ENCODE data around the gene DNAJA2.

The DNAJA2 gene

DNA sequence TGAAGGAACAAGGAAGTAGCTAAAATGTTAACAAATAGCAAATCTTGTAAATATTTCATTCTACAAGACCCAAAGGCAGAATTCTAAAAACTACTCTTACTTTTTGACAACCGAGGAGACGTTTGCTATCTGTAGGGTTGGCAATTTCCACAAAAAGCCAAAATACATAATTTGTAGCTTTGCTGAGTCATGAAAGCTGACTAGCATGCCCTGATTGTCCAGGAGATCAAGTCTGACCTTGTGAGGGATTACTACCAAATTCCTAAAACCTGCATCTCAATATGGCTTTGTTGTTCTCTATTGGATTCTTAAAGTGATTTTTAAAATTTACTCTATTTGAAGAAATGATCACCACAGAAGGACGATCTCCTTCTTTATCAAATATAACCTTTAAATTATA, 10.8 kb downstream of the DNAJA2 start:
- TF ChIP-seq, protein P1, sequence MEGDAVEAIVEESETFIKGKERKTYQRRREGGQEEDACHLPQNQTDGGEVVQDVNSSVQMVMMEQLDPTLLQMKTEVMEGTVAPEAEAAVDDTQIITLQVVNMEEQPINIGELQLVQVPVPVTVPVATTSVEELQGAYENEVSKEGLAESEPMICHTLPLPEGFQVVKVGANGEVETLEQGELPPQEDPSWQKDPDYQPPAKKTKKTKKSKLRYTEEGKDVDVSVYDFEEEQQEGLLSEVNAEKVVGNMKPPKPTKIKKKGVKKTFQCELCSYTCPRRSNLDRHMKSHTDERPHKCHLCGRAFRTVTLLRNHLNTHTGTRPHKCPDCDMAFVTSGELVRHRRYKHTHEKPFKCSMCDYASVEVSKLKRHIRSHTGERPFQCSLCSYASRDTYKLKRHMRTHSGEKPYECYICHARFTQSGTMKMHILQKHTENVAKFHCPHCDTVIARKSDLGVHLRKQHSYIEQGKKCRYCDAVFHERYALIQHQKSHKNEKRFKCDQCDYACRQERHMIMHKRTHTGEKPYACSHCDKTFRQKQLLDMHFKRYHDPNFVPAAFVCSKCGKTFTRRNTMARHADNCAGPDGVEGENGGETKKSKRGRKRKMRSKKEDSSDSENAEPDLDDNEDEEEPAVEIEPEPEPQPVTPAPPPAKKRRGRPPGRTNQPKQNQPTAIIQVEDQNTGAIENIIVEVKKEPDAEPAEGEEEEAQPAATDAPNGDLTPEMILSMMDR (IDR thresholded peaks at IDR 0.05; ENCODE audit: low read depth, low read length, poor library complexity, severe bottlenecking), result no peak
- TF ChIP-seq EZH2phosphoT487 (IDR thresholded peaks at IDR 0.05; ENCODE audit: borderline replicate concordance, low read length), result no peak
- no peaks in the 10 kb centered on the region for H3F3A ChIP-seq (ENCODE audit: control insufficient read depth, insufficient read depth)
- 0 out of 2 replicates have a peak, but pooled peaks cover 4% of the 10 kb centered on the region for H4K20me1 ChIP-seq (ENCODE audit: control insufficient read depth, insufficient read depth, low read depth, low read length)
- no peak overlapping the region for H3K4me3 ChIP-seq (ENCODE audit: low read length)
- no peak overlapping the region for H3K27ac ChIP-seq (ENCODE audit: low read depth, low read length)
- H3K79me2 ChIP-seq (ENCODE audit: control insufficient read depth, low read length), result peaks cover 76% of the 10 kb centered on the region
- no peak overlapping the region for H3K4me2 ChIP-seq (ENCODE audit: low read length)
- H3K9me3 ChIP-seq (ENCODE audit: control insufficient read depth, insufficient read depth, low read length), result no peaks in the 10 kb centered on the region
- H3K4me1 ChIP-seq (ENCODE audit: control insufficient read depth, low read length), result no peaks in the 10 kb centered on the region
- peaks cover 94% of the 10 kb centered on the region for H3K36me3 ChIP-seq (ENCODE audit: control insufficient read depth, low read length)
- no peaks in the 10 kb centered on the region for H3K27me3 ChIP-seq (ENCODE audit: control insufficient read depth, low read length)
- H3K9me2 ChIP-seq (replicated peaks; ENCODE audit: control insufficient read depth, low read length), result no peaks in the 10 kb centered on the region

DNA sequence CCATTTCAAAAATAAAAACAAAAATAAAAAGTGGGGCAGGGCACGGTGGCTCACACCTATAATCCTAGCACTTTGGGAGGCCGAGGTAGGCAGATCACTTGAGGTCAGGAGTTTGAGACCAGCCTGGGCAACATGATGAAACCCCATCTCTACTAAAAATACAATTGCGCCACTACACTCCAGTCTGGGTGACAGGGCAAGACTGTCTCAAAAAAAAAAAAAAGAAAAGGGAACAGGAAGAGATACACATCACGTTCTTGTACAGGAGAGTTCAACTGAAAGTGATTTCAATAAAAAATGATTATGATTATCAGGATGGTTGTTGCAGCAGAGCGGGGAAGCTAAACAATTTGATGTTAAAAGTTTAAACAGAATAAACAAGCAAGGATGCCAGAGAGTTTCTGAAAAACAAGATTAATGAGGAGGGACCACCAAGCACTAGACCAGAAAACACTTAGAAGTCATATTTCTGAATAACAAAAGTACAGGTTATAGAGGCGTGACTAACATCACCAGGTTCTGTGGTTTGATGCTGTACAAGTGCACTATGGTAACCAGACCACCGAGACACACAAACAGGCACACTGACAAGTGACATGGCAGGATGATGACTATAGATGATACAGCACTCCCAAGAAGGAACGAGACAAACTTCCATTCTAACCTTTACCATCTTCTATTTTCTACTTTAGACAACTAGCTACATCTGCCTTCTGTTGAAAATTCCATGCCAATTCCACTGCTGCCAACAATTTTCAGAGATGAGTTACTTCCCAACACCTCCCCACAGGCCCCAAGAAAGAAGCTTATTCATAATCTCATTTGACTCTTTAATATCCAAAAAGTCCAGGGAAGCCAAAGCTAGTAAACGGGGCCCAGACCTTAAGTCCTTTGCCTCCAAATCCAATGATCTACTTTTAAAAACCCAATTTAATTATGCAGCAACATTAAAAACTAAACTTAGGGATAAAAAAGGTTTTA, 11.8 kb downstream of the DNAJA2 start:
- Histone ChIP-seq H3F3A (ENCODE audit: control insufficient read depth, insufficient read depth) (0 out of 2 replicates have a peak, but pooled peaks cover 5% of the 10 kb centered on the region), H3K27me3 (ENCODE audit: control insufficient read depth, low read length) (no peaks in the 10 kb centered on the region), H3K27ac (ENCODE audit: low read depth, low read length) (no peak overlapping the region), H3K79me2 (ENCODE audit: control insufficient read depth, low read length) (peaks cover 67% of the 10 kb centered on the region), H3K4me1 (ENCODE audit: control insufficient read depth, low read length) (no peaks in the 10 kb centered on the region), H3K9me2 (replicated peaks; ENCODE audit: control insufficient read depth, low read length) (no peaks in the 10 kb centered on the region), H4K20me1 (ENCODE audit: control insufficient read depth, insufficient read depth, low read depth, low read length) (0 out of 2 replicates have a peak, but pooled peaks cover 4% of the 10 kb centered on the region), H3K4me2 (ENCODE audit: low read length) (no peak overlapping the region), H3K9me3 (ENCODE audit: control insufficient read depth, insufficient read depth, low read length) (no peaks in the 10 kb centered on the region), H3K4me3 (ENCODE audit: low read length) (no peak overlapping the region), H3K36me3 (ENCODE audit: control insufficient read depth, low read length) (peaks cover 94% of the 10 kb centered on the region)
- TF ChIP-seq, protein P1 (IDR thresholded peaks at IDR 0.05; ENCODE audit: low read depth, low read length, poor library complexity, severe bottlenecking), result no peak
- no peak for TF ChIP-seq EZH2phosphoT487 (IDR thresholded peaks at IDR 0.05; ENCODE audit: borderline replicate concordance, low read length)

DNA sequence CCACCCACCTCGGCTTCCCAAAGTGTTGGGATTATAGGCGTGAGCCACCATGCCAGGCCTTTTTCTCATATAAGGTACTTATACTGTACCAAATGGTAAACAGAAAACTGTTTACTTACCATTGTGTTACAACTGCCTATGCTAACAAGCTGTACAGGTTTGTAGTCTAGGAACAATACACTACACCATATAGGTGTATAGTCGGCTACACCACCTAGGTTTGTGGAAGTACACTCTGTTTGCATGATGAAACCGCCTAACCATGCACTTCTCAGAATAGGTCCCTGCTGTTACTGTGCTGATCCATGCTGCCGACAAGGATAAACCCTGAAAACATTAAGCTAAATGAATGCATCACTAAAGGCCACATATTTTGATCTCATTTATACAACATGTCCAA, 18.9 kb downstream of the DNAJA2 start:
- H3K4me3 ChIP-seq (ENCODE audit: low read length), result no peak overlapping the region
- no peaks in the 10 kb centered on the region for H3K4me1 ChIP-seq (ENCODE audit: control insufficient read depth, low read length)
- H3K4me2 ChIP-seq (ENCODE audit: low read length), result no peak overlapping the region
- H3K9me2 ChIP-seq (replicated peaks; ENCODE audit: control insufficient read depth, low read length), result no peaks in the 10 kb centered on the region
- no peaks in the 10 kb centered on the region for H3K27me3 ChIP-seq (ENCODE audit: control insufficient read depth, low read length)
- peaks cover 22% of the 10 kb centered on the region for H3F3A ChIP-seq (ENCODE audit: control insufficient read depth, insufficient read depth)
- H3K27ac ChIP-seq (ENCODE audit: low read depth, low read length), result no peak overlapping the region
- TF ChIP-seq, protein P1 (IDR thresholded peaks at IDR 0.05; ENCODE audit: low read depth, low read length, poor library complexity, severe bottlenecking), result no peak
- no peak for TF ChIP-seq EZH2phosphoT487 (IDR thresholded peaks at IDR 0.05; ENCODE audit: borderline replicate concordance, low read length)
- no peaks in the 10 kb centered on the region for H4K20me1 ChIP-seq (ENCODE audit: control insufficient read depth, insufficient read depth, low read depth, low read length)
- peaks cover 53% of the 10 kb centered on the region for H3K36me3 ChIP-seq (ENCODE audit: control insufficient read depth, low read length)
- peaks cover 7% of the 10 kb centered on the region for H3K79me2 ChIP-seq (ENCODE audit: control insufficient read depth, low read length)
- H3K9me3 ChIP-seq (ENCODE audit: control insufficient read depth, insufficient read depth, low read length), result no peaks in the 10 kb centered on the region

Data from DOHH2 (cell line).